ENCODE results near the gene IL23R. TPM values are rescaled to one million over a fixed set of nuclear protein-coding genes. Genes with fewer than 3 reads are reported as not detected.

Gene IL23R

Small RNA genes within 50 kb of the gene (small RNA-seq; reads per million reads assigned to genes)
- gene RNU4ATAC4P (not detected), gene RNU6-586P (not detected)

Measured in skeletal muscle satellite cell (primary cell).